ENCODE results near the gene ATL3. TPM values are rescaled to one million over a fixed set of nuclear protein-coding genes. Genes with fewer than 3 reads are reported as not detected.
"Not testable (repeated sequence)": the region's sequence is repeated elsewhere in the genome, so short reads cannot be mapped to it uniquely, and the experiment has no call there.

ATL3 gene
- polyA plus RNA-seq, 4 donors, result 17.3 to 34.6 (median 21.8) TPM

- no peak for DNase-seq (ENCODE audit: low read depth in 4 of 4, low spot score in 3 of 4)
Measured at GRCh38 chr11:63595296-63595695, 75.9 kb downstream of the ATL3 start.

- no peak for DNase-seq (ENCODE audit: low read depth in 4 of 4, low spot score in 3 of 4)
Measured at GRCh38 chr11:63592975-63593395, 78.2 kb downstream of the ATL3 start.

GRCh38 chr11:63590024-63590788 lies 81.0 kb downstream of the ATL3 start:
- no peak for DNase-seq (ENCODE audit: low read depth in 4 of 4, low spot score in 3 of 4)

- DNase-seq (ENCODE audit: low read depth in 4 of 4, low spot score in 3 of 4), result no peak
Measured at GRCh38 chr11:63589000-63589399, 82.2 kb downstream of the ATL3 start.

- no peak for DNase-seq (ENCODE audit: low read depth in 4 of 4, low spot score in 3 of 4)
Measured at GRCh38 chr11:63586451-63587166, 84.6 kb downstream of the ATL3 start.

- DNase-seq (ENCODE audit: low read depth in 4 of 4, low spot score in 3 of 4), result no peak
Measured at GRCh38 chr11:63583357-63583677, 87.9 kb downstream of the ATL3 start.

GRCh38 chr11:63581224-63581623 lies 90.0 kb downstream of the ATL3 start:
- DNase-seq (ENCODE audit: low read depth in 4 of 4, low spot score in 3 of 4), result not testable (repeated sequence)

GRCh38 chr11:63578882-63579281 lies 92.3 kb downstream of the ATL3 start:
- DNase-seq (ENCODE audit: low read depth in 4 of 4, low spot score in 3 of 4), result not testable (repeated sequence)

GRCh38 chr11:63574856-63575602 lies 96.1 kb downstream of the ATL3 start:
- no peak for DNase-seq (ENCODE audit: low read depth in 4 of 4, low spot score in 3 of 4)

Other genes with a start within 250 kb of the ATL3 start
- 10 to 100 TPM in 1 of 4 donors, 1 to 10 TPM in 1, under 1 TPM in 2; 0.50 to 10.9 (median 0.95) TPM for gene PLAAT5, start 180.2 kb downstream of the ATL3 start, polyA plus RNA-seq (ENCODE audit: insufficient read length in 4 of 4)
- gene LGALS12, start 165.3 kb downstream of the ATL3 start, polyA plus RNA-seq (ENCODE audit: insufficient read length in 4 of 4), result 1 to 10 TPM in 1 of 4 donors, under 1 TPM in 3; 0.09 to 6.8 (median 0.24) TPM
- 10 to 100 TPM; 10.2 to 19.9 (median 12.1) TPM for gene PLAAT4, start 134.6 kb downstream of the ATL3 start, polyA plus RNA-seq (ENCODE audit: insufficient read length in 4 of 4)
- gene PLAAT2, start 108.0 kb downstream of the ATL3 start, polyA plus RNA-seq (ENCODE audit: insufficient read length in 4 of 4), result under 1 TPM in 3 of 4 donors, not detected in 1; 0.30 to 0.73 (median 0.34) TPM
- 10 to 100 TPM in 3 of 4 donors, 1 to 10 TPM in 1; 9.4 to 23.0 (median 13.2) TPM for gene PLAAT3, start 56.9 kb downstream of the ATL3 start, polyA plus RNA-seq (ENCODE audit: insufficient read length in 4 of 4)
- gene RTN3, start 10.1 kb upstream of the ATL3 start, polyA plus RNA-seq (ENCODE audit: insufficient read length in 4 of 4), result 100 to 1,000 TPM; 122 to 198 (median 183) TPM
- gene ZFTA, start 97.4 kb upstream of the ATL3 start, polyA plus RNA-seq (ENCODE audit: insufficient read length in 4 of 4), result 10 to 100 TPM; 41.2 to 64.7 (median 47.7) TPM
- 10 to 100 TPM; 26.7 to 43.9 (median 27.1) TPM for gene SPINDOC, start 142.1 kb upstream of the ATL3 start, polyA plus RNA-seq (ENCODE audit: insufficient read length in 4 of 4)
- gene MARK2, start 167.7 kb upstream of the ATL3 start, polyA plus RNA-seq (ENCODE audit: insufficient read length in 4 of 4), result 10 to 100 TPM; 25.7 to 41.3 (median 36.5) TPM
- 10 to 100 TPM; 10.5 to 14.5 (median 11.6) TPM for gene RCOR2, start 245.8 kb upstream of the ATL3 start, polyA plus RNA-seq (ENCODE audit: insufficient read length in 4 of 4)

Data from left renal pelvis (tissue), 4 donors.